Endothelial cell of umbilical vein (primary cell): Measurements from ENCODE around the gene SLC9B1. TPM values are rescaled to one million over a fixed set of nuclear protein-coding genes. Genes with fewer than 3 reads are reported as not detected.
"Not testable (repeated sequence)": the region's sequence is repeated elsewhere in the genome, so short reads cannot be mapped to it uniquely, and the experiment has no call there.

Experiments
- BruUV-seq: library from RNA; stranded (reverse); fragments of 400-500 nt; replicated peaks from 2 replicates; lab custom pipeline; 2021; lab: Mats Ljungman, UMichigan
- CTCF ChIA-PET: fragments of 300-600, 350-600 bp; sonication (Branson Sonifier 250); formaldehyde crosslinking; loops from one replicate; lab custom pipeline; 2021; ENCODE audit warnings: antibody characterized with exemption, inconsistent platforms; lab: Charles Lee
- POLR2A ChIA-PET: fragments of 300-600, 350-600 bp; sonication (Branson Sonifier 250); formaldehyde crosslinking; loops from one replicate; lab custom pipeline; 2021; ENCODE audit warnings: antibody characterized with exemption, inconsistent platforms; lab: Charles Lee
- DNase-seq: peaks from one replicate; pipeline ENCODE4 v3.0.0-alpha.2; 2011; ENCODE audit warnings: low read depth, low spot score
- FAIRE-seq: peaks from 2 replicates; lab custom pipeline; 2011; peaks lifted over from hg19 to GRCh38; lab: Jason Lieb, UNC
- H2AFZ ChIP-seq: 2 replicates; pipeline ENCODE4 v1.6.0; 2012; ENCODE audit warnings: low read depth, low read length, control low read depth, inconsistent platforms
- H3K27ac ChIP-seq: 2 replicates; pipeline ENCODE4 v1.5.1; 2011; ENCODE audit warnings: low read depth, mild to moderate bottlenecking, control low read depth, low read length, moderate library complexity; ENCODE audit not compliant: insufficient read depth
- H3K27me3 ChIP-seq, 2 experiments: 2 replicates each; pipeline versions ENCODE4 v1.6.0 to v1.6.1; 2011; ENCODE audit warnings: low read length in 2 of 2, mixed read lengths in 1 of 2; ENCODE audit not compliant: control insufficient read depth in 2 of 2, insufficient read depth in 2 of 2
- H3K36me3 ChIP-seq, 2 experiments: 2 replicates in 1 of 2; 3 replicates in 1 of 2; pipeline ENCODE4 v1.5.1; 2011; ENCODE audit warnings: low read length in 2 of 2, mild to moderate bottlenecking in 1 of 2, moderate library complexity in 1 of 2; ENCODE audit not compliant: control insufficient read depth in 2 of 2, insufficient read depth in 2 of 2; ENCODE audit errors: extremely low read depth in 1 of 2
- H3K4me1 ChIP-seq: 3 replicates; pipeline ENCODE4 v1.5.1; 2011; ENCODE audit warnings: mild to moderate bottlenecking, low read length; ENCODE audit not compliant: control insufficient read depth, insufficient read depth; ENCODE audit errors: extremely low read depth
- H3K4me2 ChIP-seq: 2 replicates; pipeline ENCODE4 v1.6.1; 2011; ENCODE audit warnings: low read length, control low read depth, mixed read lengths; ENCODE audit not compliant: insufficient read depth
- H3K4me3 ChIP-seq, 3 experiments: fragments of 200-600 bp in 1 of 3; sonication (generic), shearing (Covaris generic) in 1 of 3; replicated peaks in 1 of 3; 2 replicates each; pipeline ENCODE4 v1.5.1; 2011 to 2016; ENCODE audit warnings: control low read depth in 3 of 3, low read length in 3 of 3, mild to moderate bottlenecking in 2 of 3, inconsistent platforms in 1 of 3, low read depth in 1 of 3, moderate library complexity in 1 of 3; ENCODE audit not compliant: insufficient read depth in 1 of 3
- H3K79me2 ChIP-seq: 2 replicates; pipeline ENCODE4 v1.6.0; 2012; ENCODE audit warnings: low read length, inconsistent platforms; ENCODE audit not compliant: control insufficient read depth, insufficient read depth
- H3K9ac ChIP-seq: replicated peaks from 2 replicates; pipeline ENCODE3; 2011; ENCODE audit warnings: low read length, control low read depth; ENCODE audit not compliant: insufficient read depth; ENCODE audit errors: extremely low read depth
- H3K9me1 ChIP-seq: replicated peaks from 3 replicates; pipeline ENCODE4 v1.6.0; 2011; ENCODE audit warnings: mild to moderate bottlenecking, low read length; ENCODE audit not compliant: control insufficient read depth, insufficient read depth; ENCODE audit errors: extremely low read depth
- H3K9me3 ChIP-seq: replicated peaks from 2 replicates; pipeline ENCODE4 v1.5.1; 2012; ENCODE audit warnings: low read length, inconsistent platforms; ENCODE audit not compliant: control insufficient read depth, insufficient read depth
- H4K20me1 ChIP-seq: replicated peaks from 2 replicates; pipeline ENCODE3; 2011; ENCODE audit warnings: mild to moderate bottlenecking, low read length; ENCODE audit not compliant: control insufficient read depth, insufficient read depth; ENCODE audit errors: extremely low read depth
- EZH2 ChIP-seq: IDR thresholded peaks from 2 replicates; pipeline ENCODE4 v1.6.1; 2012; ENCODE audit warnings: borderline replicate concordance, low read depth, mild to moderate bottlenecking, moderate library complexity, low read length, inconsistent platforms; ENCODE audit not compliant: severe bottlenecking
- FOS ChIP-seq: IDR thresholded peaks from 2 replicates; pipeline ENCODE4 v1.6.1; 2011; ENCODE audit warnings: mild to moderate bottlenecking, low read length, moderate library complexity, borderline replicate concordance; ENCODE audit not compliant: insufficient read depth
- GATA2 ChIP-seq: IDR thresholded peaks from 2 replicates; pipeline ENCODE4 v1.7.0; 2011; ENCODE audit warnings: low read depth, mild to moderate bottlenecking, moderate library complexity, mixed read lengths, low read length; ENCODE audit not compliant: insufficient read length, insufficient read depth
- MYC ChIP-seq: IDR thresholded peaks from one replicate; pipeline ENCODE4 v1.6.1; 2011; ENCODE audit warnings: mild to moderate bottlenecking, low read depth, low read length
- POLR2A ChIP-seq: IDR thresholded peaks from 2 replicates; pipeline ENCODE4 v1.6.1; 2012; ENCODE audit warnings: low read depth, mild to moderate bottlenecking, control low read depth, low read length
- POLR2AphosphoS5 ChIP-seq: IDR thresholded peaks from 2 replicates; pipeline ENCODE4 v1.6.1; 2012; ENCODE audit warnings: low read depth, mild to moderate bottlenecking, control low read depth, low read length, moderate library complexity; ENCODE audit not compliant: insufficient read depth
- dilution Hi-C: fragments of 300-500 bp; cut with MboI; formaldehyde crosslinking; loops from one replicate; pipeline ENCODE4 v1.15.0; 2019; ENCODE audit warnings: low sequenced_read_pairs; ENCODE audit not compliant: extremely low pct_ligation_motif_present
- intact Hi-C: fragments of 100-400 bp; cut with micrococcal nuclease; formaldehyde crosslinking; loops from one replicate; pipeline ENCODE4 v1.10.0; 2022
- polyA plus RNA-seq, 4 experiments: library from polyadenylated mRNA; depleted of rRNA in 3 of 4; stranded (reverse) in 3 of 4; unstranded in 1 of 4; fragments of >200 nt; gene quantifications; 2 replicates each; pipeline versions ENCODE4 v1.2.1 to v1.2.3, GENCODE V29; 2011 to 2012; ENCODE audit warnings: missing spikeins in 1 of 4
- total RNA-seq: library from RNA; stranded (reverse); gene quantifications from 2 replicates; pipeline ENCODE4 v1.2.3, GENCODE V29; 2021
- TF ChIP-seq, protein P1 (sequence below): IDR thresholded peaks from 2 replicates; pipeline ENCODE4 v1.6.1; 2011; ENCODE audit not compliant: insufficient read depth, insufficient read length

Gene SLC9B1
- total and polyA plus RNA-seq, 2 donors (not counting 3 experiments of a cell fraction or from before 2014, with no cell fraction given) = 0.19 to 0.49 TPM

DNA sequence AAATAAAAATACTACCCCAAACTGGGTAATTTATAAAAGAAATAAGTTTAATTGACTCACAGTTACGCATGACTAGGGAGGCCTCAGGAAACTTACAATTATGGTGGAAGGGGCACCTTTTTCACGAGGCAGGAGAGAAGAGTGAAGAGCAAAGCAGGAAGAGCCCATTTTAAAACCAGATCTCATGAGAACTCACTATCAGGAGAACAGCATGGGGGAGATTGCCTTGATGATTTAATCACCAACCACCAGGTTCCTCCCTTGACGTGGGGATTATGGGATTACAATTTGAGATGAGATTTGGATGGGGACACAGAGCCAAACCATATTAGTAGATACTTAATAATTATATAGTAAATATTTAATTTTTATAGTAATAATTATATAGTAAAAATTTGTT lies 140.6 kb downstream of the SLC9B1 start:
- no peak overlapping the region for H3K27ac ChIP-seq
- TF ChIP-seq EZH2 = no peak
- no peak for TF ChIP-seq POLR2A
- TF ChIP-seq, protein P1, sequence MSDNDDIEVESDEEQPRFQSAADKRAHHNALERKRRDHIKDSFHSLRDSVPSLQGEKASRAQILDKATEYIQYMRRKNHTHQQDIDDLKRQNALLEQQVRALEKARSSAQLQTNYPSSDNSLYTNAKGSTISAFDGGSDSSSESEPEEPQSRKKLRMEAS = no peak
- no peak for TF ChIP-seq GATA2
- TF ChIP-seq MYC = no peak
- TF ChIP-seq POLR2AphosphoS5 = no peak
- TF ChIP-seq FOS = no peak
- no peaks in the 10 kb centered on the region for H3K27me3 ChIP-seq
- no peaks in the 10 kb centered on the region for H3K4me1 ChIP-seq
- H3K4me3 ChIP-seq = no peak overlapping the region
- no TSS peak for BruUV-seq
- DNase-seq = no peak
- H3K79me2 ChIP-seq = peaks cover 11% of the 10 kb centered on the region
- H2AFZ ChIP-seq = no peak overlapping the region
- no peak for FAIRE-seq
- H3K9ac ChIP-seq = no peak overlapping the region
- no peaks in the 10 kb centered on the region for H3K9me1 ChIP-seq
- H3K9me3 ChIP-seq = no peaks in the 10 kb centered on the region
- no peak overlapping the region for H3K4me2 ChIP-seq
- POLR2A ChIA-PET = no interaction called here
- no peaks in the 10 kb centered on the region for H4K20me1 ChIP-seq
- CTCF ChIA-PET = no interaction called here
- dilution Hi-C loops = no loop called here
- H3K36me3 ChIP-seq = no peaks in the 10 kb centered on the region
- intact Hi-C loops = no loop called here

DNA sequence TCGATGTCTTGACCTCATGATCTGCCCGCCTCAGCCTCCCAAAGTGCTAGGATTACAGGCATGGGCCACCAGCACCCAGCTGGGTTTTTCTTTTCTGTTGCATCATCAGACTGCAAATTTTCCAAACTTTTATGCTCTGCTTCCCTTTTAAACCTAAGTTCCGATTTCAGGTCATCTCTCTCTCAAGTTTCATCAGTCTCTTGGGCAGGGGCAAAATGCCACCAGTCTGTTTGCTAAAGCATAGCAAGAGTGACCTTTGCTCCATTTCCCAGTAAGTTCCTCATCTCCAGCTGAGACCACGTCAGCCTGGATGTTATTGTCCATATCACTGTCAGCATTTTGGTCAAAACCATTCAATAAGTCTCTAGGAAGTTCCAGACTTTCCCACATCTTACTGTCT lies 141.2 kb downstream of the SLC9B1 start:
- POLR2A ChIA-PET, H2AFZ ChIP-seq, dilution Hi-C loops, H3K27me3 ChIP-seq, H3K9me1 ChIP-seq, H3K36me3 ChIP-seq, H3K9me3 ChIP-seq, H3K4me3 ChIP-seq, BruUV-seq, H3K4me1 ChIP-seq, intact Hi-C loops, DNase-seq, H3K27ac ChIP-seq, FAIRE-seq, H3K9ac ChIP-seq, H4K20me1 ChIP-seq, H3K4me2 ChIP-seq: not testable (repeated sequence)
- CTCF ChIA-PET = interaction anchor here (1.0 kb wide), 1 partner anchor 9 kb away, joined by 4 read pairs; the partner anchor contains the start of gene CISD2
- peaks cover 11% of the 10 kb centered on the region for H3K79me2 ChIP-seq

DNA sequence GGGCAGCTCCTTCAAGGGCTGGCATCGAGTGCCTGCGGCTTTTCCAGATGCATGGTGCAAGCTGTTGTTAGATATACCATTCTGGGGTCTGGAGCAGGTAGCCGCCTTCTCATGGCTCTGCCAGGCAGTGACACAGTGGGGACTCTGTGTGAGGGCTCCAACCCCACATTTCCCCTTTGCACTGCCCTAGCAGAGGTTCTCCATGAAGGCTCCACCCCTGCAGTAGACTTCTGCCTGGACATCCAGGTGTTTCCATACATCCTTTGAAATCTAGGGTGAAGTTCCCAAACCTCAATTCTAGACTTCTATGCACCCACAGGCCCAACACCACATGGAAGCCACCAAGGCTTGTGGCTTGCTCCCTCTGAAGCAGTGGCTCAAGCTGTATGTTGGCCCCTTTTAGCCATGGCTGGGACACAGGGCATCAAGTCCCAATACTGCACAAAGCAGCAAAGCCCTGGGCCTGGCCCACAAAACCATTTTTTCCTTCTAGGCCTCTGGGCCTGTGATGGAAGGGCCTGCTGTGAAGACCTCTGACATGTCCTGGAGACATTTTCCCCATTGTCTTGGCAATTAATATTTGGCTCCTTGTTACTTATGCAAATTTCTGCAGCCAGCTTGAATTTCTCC lies 141.9 kb downstream of the SLC9B1 start:
- H3K9me1 ChIP-seq, BruUV-seq, H2AFZ ChIP-seq, H3K27ac ChIP-seq, intact Hi-C loops, H3K4me2 ChIP-seq, FAIRE-seq, H3K9me3 ChIP-seq, H3K4me3 ChIP-seq, dilution Hi-C loops, H3K9ac ChIP-seq, DNase-seq, H3K4me1 ChIP-seq, H4K20me1 ChIP-seq, POLR2A ChIA-PET, H3K36me3 ChIP-seq, H3K27me3 ChIP-seq: not testable (repeated sequence)
- CTCF ChIA-PET = interaction anchor here (1.0 kb wide), 1 partner anchor 8 kb away, joined by 4 read pairs; the partner anchor contains the start of gene CISD2
- peaks cover 18% of the 10 kb centered on the region for H3K79me2 ChIP-seq
